Activated T-cell treated with anti-CD3 and anti-CD28 coated beads, Interleukin-2, amount 50 U/mL, for 72 hours (primary cell): ENCODE results near the gene PKP1. TPM values are rescaled to one million over a fixed set of nuclear protein-coding genes. Genes with fewer than 3 reads are reported as not detected.

ENCODE experiments used
- ATAC-seq, 2 donors: fragments of 150-1000 bp; cut with Tn5 transposase; replicated peaks in 1 of 2; 2 replicates each; pipeline ENCODE4 v1.10.0; 2021; ENCODE audit warnings: moderate library complexity in 2 of 2, mild to moderate bottlenecking in 1 of 2
- DNase-seq, 2 donors: peaks; one replicate each; pipeline ENCODE4 v3.0.0; 2021 to 2022; ENCODE audit warnings: mixed read lengths in 1 of 2
- H3K27ac Mint-ChIP-seq: one replicate; pipeline ENCODE4 v1.8.0; 2022; ENCODE audit warnings: mild to moderate bottlenecking, moderate library complexity, mixed read lengths
- H3K27me3 Mint-ChIP-seq: one replicate; pipeline ENCODE4 v1.8.0; 2022; ENCODE audit warnings: low read depth, mixed read lengths
- H3K36me3 Mint-ChIP-seq, 2 donors: one replicate each; pipeline ENCODE4 v1.8.0; 2022; ENCODE audit warnings: mixed read lengths in 2 of 2, mild to moderate bottlenecking in 1 of 2; ENCODE audit not compliant: insufficient read depth in 2 of 2
- H3K4me1 Mint-ChIP-seq: one replicate; pipeline ENCODE4 v1.8.0; 2022; ENCODE audit warnings: low read depth, mixed read lengths
- H3K4me3 Mint-ChIP-seq, 2 donors: one replicate each; pipeline ENCODE4 v1.8.0; 2022; ENCODE audit warnings: mild to moderate bottlenecking in 2 of 2, mixed read lengths in 2 of 2, moderate library complexity in 2 of 2
- H3K9me3 Mint-ChIP-seq, 2 donors: one replicate each; pipeline ENCODE4 v1.8.0; 2022; ENCODE audit warnings: mixed read lengths in 2 of 2
- total RNA-seq, 2 donors: library from RNA; stranded (reverse); gene quantifications; one replicate each; pipeline ENCODE4 v1.2.3, GENCODE V29; 2022

Gene PKP1
- total RNA-seq, 2 donors from 2014 or later, result not detected

GRCh38 chr1:201376464-201377374 lies 93.4 kb downstream of the PKP1 start:
- H3K27ac Mint-ChIP-seq, result no peak overlapping the region
- H3K36me3 Mint-ChIP-seq, result no peaks in the 10 kb centered on the region
- ATAC-seq (no peak), DNase-seq (peak in 1 of 2 donors; percentile 6)
- H3K9me3 Mint-ChIP-seq, result no peaks in the 10 kb centered on the region
- peaks cover 36% of the 10 kb centered on the region for H3K27me3 Mint-ChIP-seq
- no peaks in the 10 kb centered on the region for H3K4me1 Mint-ChIP-seq
- no peak overlapping the region for H3K4me3 Mint-ChIP-seq

GRCh38 chr1:201377611-201378092 lies 94.3 kb downstream of the PKP1 start, which contains the start of gene TNNT2:
TNNT2 (minus strand) TSS chr1:201377680; CDS start chr1:201373254, 4,426 bp downstream.
- peaks cover 27% of the 10 kb centered on the region for H3K27me3 Mint-ChIP-seq
- H3K27ac Mint-ChIP-seq, result no peak within 1 kb of the TSS
- DNase-seq, result no peak
- H3K4me1 Mint-ChIP-seq, result no peaks in the 10 kb centered on the region
- ATAC-seq, result no peak
- no peaks in the 10 kb centered on the region for H3K9me3 Mint-ChIP-seq
- no peaks in the 10 kb centered on the region for H3K36me3 Mint-ChIP-seq
- no peak within 1 kb of the TSS for H3K4me3 Mint-ChIP-seq

- Mint-ChIP-seq H3K4me3 (no peak overlapping the region), H3K9me3 (no peaks in the 10 kb centered on the region), H3K36me3 (no peaks in the 10 kb centered on the region), H3K27me3 (peaks cover 16% of the 10 kb centered on the region), H3K27ac (no peak overlapping the region), H3K4me1 (no peaks in the 10 kb centered on the region)
- no peak for ATAC-seq
- DNase-seq, result no peak
Measured at GRCh38 chr1:201378804-201379203, 95.5 kb downstream of the PKP1 start.

GRCh38 chr1:201379733-201380242 lies 96.5 kb downstream of the PKP1 start:
- Mint-ChIP-seq H3K36me3 (no peaks in the 10 kb centered on the region), H3K27ac (no peak overlapping the region), H3K4me1 (no peaks in the 10 kb centered on the region), H3K27me3 (peaks cover 10% of the 10 kb centered on the region), H3K4me3 (no peak overlapping the region), H3K9me3 (no peaks in the 10 kb centered on the region)
- DNase-seq, result no peak
- ATAC-seq, result no peak

- Mint-ChIP-seq H3K9me3 (no peaks in the 10 kb centered on the region), H3K27ac (no peak overlapping the region), H3K27me3 (peaks cover 3% of the 10 kb centered on the region), H3K36me3 (no peaks in the 10 kb centered on the region), H3K4me3 (no peak overlapping the region), H3K4me1 (no peaks in the 10 kb centered on the region)
- ATAC-seq (no peak), DNase-seq (no peak)
Measured at GRCh38 chr1:201381130-201381529, 97.8 kb downstream of the PKP1 start.

Other genes starting within 250 kb of the PKP1 start
- not detected for gene CACNA1S, start 171.1 kb upstream of the PKP1 start, total RNA-seq
- under 1 TPM; 0.16 to 0.22 TPM for gene ASCL5, start 156.3 kb upstream of the PKP1 start, total RNA-seq
- 10 to 100 TPM; 25.8 to 30.2 TPM for gene TMEM9, start 129.0 kb upstream of the PKP1 start, total RNA-seq
- gene IGFN1, start 92.7 kb upstream of the PKP1 start, total RNA-seq, result under 1 TPM; 0.02 to 0.46 TPM
- not detected for gene TNNT2, start 94.2 kb downstream of the PKP1 start, total RNA-seq
- gene LAD1, start 115.8 kb downstream of the PKP1 start, total RNA-seq, result not detected
- gene TNNI1, start 138.2 kb downstream of the PKP1 start, total RNA-seq, result not detected
- 10 to 100 TPM; 10.7 to 25.6 TPM for gene PHLDA3, start 185.7 kb downstream of the PKP1 start, total RNA-seq
- gene CSRP1, start 223.6 kb downstream of the PKP1 start, total RNA-seq, result 10 to 100 TPM; 44.7 to 52.6 TPM